Suprapubic skin (tissue), 3 donors: Measurements from ENCODE around the gene ZNF536.

Experiments
- POLR2A ChIP-seq, 2 donors: fragments of 450-650 bp; IDR thresholded peaks; one replicate each; pipeline ENCODE4 v1.6.1; 2017; ENCODE audit warnings: antibody characterized with exemption in 2 of 2, mild to moderate bottlenecking in 2 of 2, moderate library complexity in 2 of 2
- TF ChIP-seq, protein P1 (sequence below), 2 donors: fragments of 200-600 bp in 1 of 2; fragments of 450-650 bp in 1 of 2; sonication (generic) in 1 of 2; IDR thresholded peaks; one replicate each; pipeline ENCODE4 v1.5.1; 2016 to 2019; ENCODE audit warnings: antibody characterized with exemption in 2 of 2, mild to moderate bottlenecking in 1 of 2, moderate library complexity in 1 of 2

DNA sequence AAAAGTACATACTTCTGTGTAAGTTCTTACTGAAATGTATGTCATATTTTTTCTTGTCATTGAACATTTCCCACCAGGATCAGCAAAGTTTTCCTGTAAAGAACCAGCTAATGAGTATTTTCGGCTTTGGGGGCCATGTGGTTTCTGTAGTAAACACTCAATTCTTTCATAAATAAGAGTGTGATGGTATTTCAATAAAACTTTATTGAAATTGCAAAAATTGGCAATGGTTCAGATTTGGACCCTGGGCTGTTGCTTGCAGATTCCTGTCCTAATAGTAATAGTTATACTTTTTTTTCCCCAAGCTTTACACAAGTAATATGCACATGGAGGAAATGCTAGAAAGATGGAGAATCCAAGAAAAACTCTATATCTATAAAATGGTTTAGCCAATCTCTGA, 83.7 kb downstream of the ZNF536 start:
- TF ChIP-seq, protein P1, sequence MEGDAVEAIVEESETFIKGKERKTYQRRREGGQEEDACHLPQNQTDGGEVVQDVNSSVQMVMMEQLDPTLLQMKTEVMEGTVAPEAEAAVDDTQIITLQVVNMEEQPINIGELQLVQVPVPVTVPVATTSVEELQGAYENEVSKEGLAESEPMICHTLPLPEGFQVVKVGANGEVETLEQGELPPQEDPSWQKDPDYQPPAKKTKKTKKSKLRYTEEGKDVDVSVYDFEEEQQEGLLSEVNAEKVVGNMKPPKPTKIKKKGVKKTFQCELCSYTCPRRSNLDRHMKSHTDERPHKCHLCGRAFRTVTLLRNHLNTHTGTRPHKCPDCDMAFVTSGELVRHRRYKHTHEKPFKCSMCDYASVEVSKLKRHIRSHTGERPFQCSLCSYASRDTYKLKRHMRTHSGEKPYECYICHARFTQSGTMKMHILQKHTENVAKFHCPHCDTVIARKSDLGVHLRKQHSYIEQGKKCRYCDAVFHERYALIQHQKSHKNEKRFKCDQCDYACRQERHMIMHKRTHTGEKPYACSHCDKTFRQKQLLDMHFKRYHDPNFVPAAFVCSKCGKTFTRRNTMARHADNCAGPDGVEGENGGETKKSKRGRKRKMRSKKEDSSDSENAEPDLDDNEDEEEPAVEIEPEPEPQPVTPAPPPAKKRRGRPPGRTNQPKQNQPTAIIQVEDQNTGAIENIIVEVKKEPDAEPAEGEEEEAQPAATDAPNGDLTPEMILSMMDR (IDR thresholded peaks at IDR 0.05), result no peak
- TF ChIP-seq POLR2A (IDR thresholded peaks at IDR 0.05), result no peak
